SK-N-SH treated with all-trans-retinoic acid at 6 μM for 48 hours (cell line): ENCODE data around the gene TMEM229B.

Experiments
- ATAC-seq: fragments of 200-7000 bp; cut with Tn5 transposase; 3 replicates; pipeline ENCODE4 v1.9.1; 2020; ENCODE audit warnings: mild to moderate bottlenecking, moderate library complexity
- ARNTL ChIP-seq: fragments of 450-650 bp; formaldehyde crosslinking; IDR thresholded peaks from 2 replicates; pipeline ENCODE4 v1.5.0; 2020; ENCODE audit warnings: low read depth, mild to moderate bottlenecking, moderate library complexity, borderline replicate concordance
- BACH2 ChIP-seq: fragments of 250-450 bp; sonication (Bioruptor Pico); IDR thresholded peaks from 2 replicates; pipeline ENCODE4 v1.9.0; 2021; ENCODE audit warnings: mild to moderate bottlenecking, borderline replicate concordance
- CSDC2 ChIP-seq: fragments of 250-450 bp; sonication (Bioruptor Pico); IDR thresholded peaks from 2 replicates; pipeline ENCODE4 v1.5.0; 2020; ENCODE audit warnings: mild to moderate bottlenecking, moderate library complexity
- ESRRG ChIP-seq: fragments of 250-450 bp; sonication (Bioruptor Pico); IDR thresholded peaks from 2 replicates; pipeline ENCODE4 v1.6.1; 2021; ENCODE audit warnings: mild to moderate bottlenecking
- GLIS3 ChIP-seq: fragments of 250-450 bp; sonication (Bioruptor Pico); IDR thresholded peaks from 2 replicates; pipeline ENCODE4 v1.5.0; 2020; ENCODE audit warnings: mild to moderate bottlenecking, moderate library complexity
- ISL1 ChIP-seq: fragments of 250-450 bp; sonication (Bioruptor Pico); IDR thresholded peaks from 2 replicates; pipeline ENCODE4 v2.1.2; 2022; ENCODE audit warnings: mild to moderate bottlenecking, moderate library complexity
- OSR1 ChIP-seq: fragments of 250-450 bp; sonication (Bioruptor Pico); IDR thresholded peaks from 2 replicates; pipeline ENCODE4 v1.8.0; 2022; ENCODE audit warnings: moderate library complexity, mild to moderate bottlenecking, inconsistent platforms
- PPARA ChIP-seq: fragments of 250-450 bp; sonication (Bioruptor Pico); IDR thresholded peaks from 2 replicates; pipeline ENCODE4 v1.5.0; 2020; ENCODE audit warnings: mild to moderate bottlenecking, borderline replicate concordance
- RARB ChIP-seq: fragments of 250-450 bp; sonication (Bioruptor Pico); IDR thresholded peaks from 2 replicates; pipeline ENCODE4 v1.8.0; 2021; ENCODE audit warnings: mild to moderate bottlenecking, moderate library complexity
- TCF4 ChIP-seq: fragments of 250-450 bp; sonication (Bioruptor Pico); IDR thresholded peaks from 2 replicates; pipeline ENCODE4 v1.8.0; 2021; ENCODE audit warnings: mild to moderate bottlenecking, moderate library complexity, borderline replicate concordance
- TOX ChIP-seq: fragments of 250-450 bp; sonication (Bioruptor Pico); IDR thresholded peaks from 2 replicates; pipeline ENCODE4 v1.8.0; 2021; ENCODE audit warnings: mild to moderate bottlenecking, moderate library complexity, borderline replicate concordance
- ZC3H10 ChIP-seq: fragments of 250-450 bp; sonication (Bioruptor Pico); IDR thresholded peaks from 2 replicates; pipeline ENCODE4 v1.5.1; 2021; ENCODE audit warnings: mild to moderate bottlenecking, moderate library complexity
- ZFP3 ChIP-seq: fragments of 250-450 bp; sonication (Bioruptor Pico); IDR thresholded peaks from 2 replicates; pipeline ENCODE4 v1.5.0; 2020; ENCODE audit warnings: mild to moderate bottlenecking, moderate library complexity
- ZNF565 ChIP-seq: fragments of 450-650 bp; formaldehyde crosslinking; conservative IDR thresholded peaks from 2 replicates; pipeline ENCODE4 v1.5.0; 2020; ENCODE audit warnings: low read depth, mild to moderate bottlenecking, moderate library complexity
- ZNF70 ChIP-seq: fragments of 450-650 bp; formaldehyde crosslinking; IDR thresholded peaks from 2 replicates; pipeline ENCODE4 v1.5.0; 2020; ENCODE audit warnings: mild to moderate bottlenecking, moderate library complexity
- ZNF8 ChIP-seq: fragments of 450-650 bp; formaldehyde crosslinking; IDR thresholded peaks from 2 replicates; pipeline ENCODE4 v1.5.0; 2020; ENCODE audit warnings: mild to moderate bottlenecking, moderate library complexity
- TF ChIP-seq, protein P1 (sequence below): fragments of 250-450 bp; sonication (Bioruptor Pico); IDR thresholded peaks from 2 replicates; pipeline ENCODE4 v1.5.1; 2021; ENCODE audit warnings: mild to moderate bottlenecking, moderate library complexity
- TF ChIP-seq, protein P2 (sequence below): fragments of 250-450 bp; sonication (Bioruptor Pico); IDR thresholded peaks from 2 replicates; pipeline ENCODE4 v1.5.1; 2020; ENCODE audit warnings: low read depth, mild to moderate bottlenecking, moderate library complexity
- TF ChIP-seq, protein P3 (sequence below): fragments of 250-450 bp; sonication (Bioruptor Pico); IDR thresholded peaks from 2 replicates; pipeline ENCODE4 v1.8.0; 2021; ENCODE audit warnings: low read depth, mild to moderate bottlenecking, moderate library complexity, borderline replicate concordance
- TF ChIP-seq, protein P4 (sequence below): fragments of 250-450 bp; sonication (Bioruptor Pico); IDR thresholded peaks from 2 replicates; pipeline ENCODE4 v1.8.0; 2020; ENCODE audit warnings: mild to moderate bottlenecking, moderate library complexity, borderline replicate concordance

The TMEM229B gene

DNA sequence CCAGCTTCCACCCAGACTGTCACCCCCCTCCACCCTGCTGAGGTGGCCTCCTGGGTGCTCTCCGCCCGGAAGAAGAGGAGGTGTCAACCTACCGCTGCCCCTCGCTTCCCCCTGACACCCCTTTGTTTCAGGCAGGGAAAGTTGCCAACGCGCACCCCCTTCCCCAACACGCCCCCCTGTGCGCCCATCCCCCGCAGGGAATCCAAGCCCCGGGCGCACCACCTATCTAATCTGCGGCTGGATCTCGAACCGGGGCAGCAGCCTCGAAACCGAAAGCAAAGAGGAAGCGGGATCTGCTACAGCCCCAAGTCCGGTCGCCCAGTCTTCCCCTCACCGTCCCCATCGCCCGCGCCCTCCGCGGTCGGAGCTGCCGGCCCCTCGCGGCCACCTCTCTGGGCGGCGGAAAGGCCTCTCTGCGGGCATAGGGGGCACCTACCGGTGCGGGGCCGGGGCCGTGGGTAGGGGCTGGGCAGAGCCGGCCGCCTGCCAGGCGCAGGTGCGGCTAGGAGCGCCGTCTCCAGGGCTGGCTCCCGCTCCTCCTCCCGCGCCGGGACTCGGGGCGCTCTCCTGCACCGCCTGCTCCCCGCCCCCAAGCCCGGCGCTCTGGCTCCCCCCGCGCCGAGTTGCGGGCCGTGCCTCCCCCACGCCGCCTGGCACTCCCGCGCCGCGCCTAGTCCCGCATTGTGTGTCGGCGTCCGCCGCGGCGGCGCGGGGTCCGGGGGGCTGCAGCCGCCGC, 26.3 kb upstream of the TMEM229B start:
- ATAC-seq, result peak; percentile 75
- no peak for TF ChIP-seq ZNF70
- TF ChIP-seq RARB (CRISPR knock-in tag), result no peak
- no peak for TF ChIP-seq ZNF565

DNA sequence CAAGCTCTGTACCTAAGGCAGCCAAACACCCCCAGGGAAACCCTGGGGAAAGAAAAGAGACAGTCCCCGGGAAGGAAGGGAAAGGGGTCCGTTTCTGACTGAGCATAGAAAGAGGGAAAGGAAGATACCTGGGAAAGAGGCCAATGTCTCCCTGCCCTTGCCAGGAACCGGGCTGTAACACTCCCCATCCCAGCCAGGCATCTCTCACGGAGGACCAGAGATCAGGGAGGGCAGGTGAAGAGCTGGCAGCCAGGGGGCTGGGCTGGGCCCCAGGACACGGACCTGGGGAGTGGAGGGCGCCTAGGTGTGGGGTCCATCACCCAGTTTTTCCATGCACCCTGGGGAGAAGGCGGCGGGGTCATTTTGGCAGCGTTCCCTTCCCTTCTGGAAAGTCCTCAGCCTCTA, 25.7 kb upstream of the TMEM229B start:
- TF ChIP-seq TCF4 (CRISPR knock-in tag) (no peak), ARNTL (CRISPR knock-in tag) (no peak), GLIS3 (CRISPR knock-in tag) (no peak), ESRRG (CRISPR knock-in tag) (no peak), ZNF565 (no peak), ZNF70 (no peak), PPARA (no peak)
- TF ChIP-seq, protein P1, sequence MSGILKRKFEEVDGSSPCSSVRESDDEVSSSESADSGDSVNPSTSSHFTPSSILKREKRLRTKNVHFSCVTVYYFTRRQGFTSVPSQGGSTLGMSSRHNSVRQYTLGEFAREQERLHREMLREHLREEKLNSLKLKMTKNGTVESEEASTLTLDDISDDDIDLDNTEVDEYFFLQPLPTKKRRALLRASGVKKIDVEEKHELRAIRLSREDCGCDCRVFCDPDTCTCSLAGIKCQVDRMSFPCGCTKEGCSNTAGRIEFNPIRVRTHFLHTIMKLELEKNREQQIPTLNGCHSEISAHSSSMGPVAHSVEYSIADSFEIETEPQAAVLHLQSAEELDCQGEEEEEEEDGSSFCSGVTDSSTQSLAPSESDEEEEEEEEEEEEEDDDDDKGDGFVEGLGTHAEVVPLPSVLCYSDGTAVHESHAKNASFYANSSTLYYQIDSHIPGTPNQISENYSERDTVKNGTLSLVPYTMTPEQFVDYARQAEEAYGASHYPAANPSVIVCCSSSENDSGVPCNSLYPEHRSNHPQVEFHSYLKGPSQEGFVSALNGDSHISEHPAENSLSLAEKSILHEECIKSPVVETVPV (CRISPR knock-in tag), result no peak
- TF ChIP-seq, protein P2, sequence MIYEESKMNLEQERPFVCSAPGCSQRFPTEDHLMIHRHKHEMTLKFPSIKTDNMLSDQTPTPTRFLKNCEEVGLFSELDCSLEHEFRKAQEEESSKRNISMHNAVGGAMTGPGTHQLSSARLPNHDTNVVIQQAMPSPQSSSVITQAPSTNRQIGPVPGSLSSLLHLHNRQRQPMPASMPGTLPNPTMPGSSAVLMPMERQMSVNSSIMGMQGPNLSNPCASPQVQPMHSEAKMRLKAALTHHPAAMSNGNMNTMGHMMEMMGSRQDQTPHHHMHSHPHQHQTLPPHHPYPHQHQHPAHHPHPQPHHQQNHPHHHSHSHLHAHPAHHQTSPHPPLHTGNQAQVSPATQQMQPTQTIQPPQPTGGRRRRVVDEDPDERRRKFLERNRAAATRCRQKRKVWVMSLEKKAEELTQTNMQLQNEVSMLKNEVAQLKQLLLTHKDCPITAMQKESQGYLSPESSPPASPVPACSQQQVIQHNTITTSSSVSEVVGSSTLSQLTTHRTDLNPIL (CRISPR knock-in tag), result no peak
- peak; percentile 16; the same call in 2 of the 3 replicates for ATAC-seq

DNA sequence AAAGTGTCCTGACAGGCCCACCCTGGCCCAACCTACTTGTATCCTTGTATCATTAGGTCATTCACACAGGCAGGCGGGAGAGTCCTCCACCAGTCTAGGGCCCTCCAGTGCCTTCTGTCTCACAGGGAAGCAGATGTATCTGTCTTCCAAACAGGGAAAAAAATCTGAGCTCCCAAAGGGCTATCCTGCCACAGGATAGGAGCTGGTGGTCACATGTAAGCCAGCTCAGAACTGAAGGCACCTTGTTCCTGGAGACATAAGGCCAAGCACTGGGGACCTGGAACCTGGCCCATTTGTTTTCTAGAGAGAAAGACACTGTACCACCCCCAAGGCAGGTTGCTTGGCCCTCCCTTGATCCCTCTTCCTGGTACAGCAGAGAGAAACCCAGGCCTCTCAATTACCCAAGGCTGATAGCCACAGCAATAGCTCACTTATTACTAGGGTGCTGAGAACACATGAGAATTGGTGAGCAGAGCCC, 25.1 kb upstream of the TMEM229B start:
- ATAC-seq, result peak; percentile 13; the same call in 1 of the 3 replicates
- TF ChIP-seq PPARA, result no peak
- TF ChIP-seq TCF4 (CRISPR knock-in tag), result no peak
- TF ChIP-seq, protein P3, sequence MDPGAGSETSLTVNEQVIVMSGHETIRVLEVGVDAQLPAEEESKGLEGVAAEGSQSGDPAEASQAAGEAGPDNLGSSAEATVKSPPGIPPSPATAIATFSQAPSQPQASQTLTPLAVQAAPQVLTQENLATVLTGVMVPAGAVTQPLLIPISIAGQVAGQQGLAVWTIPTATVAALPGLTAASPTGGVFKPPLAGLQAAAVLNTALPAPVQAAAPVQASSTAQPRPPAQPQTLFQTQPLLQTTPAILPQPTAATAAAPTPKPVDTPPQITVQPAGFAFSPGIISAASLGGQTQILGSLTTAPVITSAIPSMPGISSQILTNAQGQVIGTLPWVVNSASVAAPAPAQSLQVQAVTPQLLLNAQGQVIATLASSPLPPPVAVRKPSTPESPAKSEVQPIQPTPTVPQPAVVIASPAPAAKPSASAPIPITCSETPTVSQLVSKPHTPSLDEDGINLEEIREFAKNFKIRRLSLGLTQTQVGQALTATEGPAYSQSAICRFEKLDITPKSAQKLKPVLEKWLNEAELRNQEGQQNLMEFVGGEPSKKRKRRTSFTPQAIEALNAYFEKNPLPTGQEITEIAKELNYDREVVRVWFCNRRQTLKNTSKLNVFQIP (CRISPR knock-in tag), result no peak
- TF ChIP-seq, protein P1 (CRISPR knock-in tag), result no peak
- no peak for TF ChIP-seq ISL1
- TF ChIP-seq OSR1 (CRISPR knock-in tag), result no peak
- no peak for TF ChIP-seq ZNF70
- TF ChIP-seq, protein P4, sequence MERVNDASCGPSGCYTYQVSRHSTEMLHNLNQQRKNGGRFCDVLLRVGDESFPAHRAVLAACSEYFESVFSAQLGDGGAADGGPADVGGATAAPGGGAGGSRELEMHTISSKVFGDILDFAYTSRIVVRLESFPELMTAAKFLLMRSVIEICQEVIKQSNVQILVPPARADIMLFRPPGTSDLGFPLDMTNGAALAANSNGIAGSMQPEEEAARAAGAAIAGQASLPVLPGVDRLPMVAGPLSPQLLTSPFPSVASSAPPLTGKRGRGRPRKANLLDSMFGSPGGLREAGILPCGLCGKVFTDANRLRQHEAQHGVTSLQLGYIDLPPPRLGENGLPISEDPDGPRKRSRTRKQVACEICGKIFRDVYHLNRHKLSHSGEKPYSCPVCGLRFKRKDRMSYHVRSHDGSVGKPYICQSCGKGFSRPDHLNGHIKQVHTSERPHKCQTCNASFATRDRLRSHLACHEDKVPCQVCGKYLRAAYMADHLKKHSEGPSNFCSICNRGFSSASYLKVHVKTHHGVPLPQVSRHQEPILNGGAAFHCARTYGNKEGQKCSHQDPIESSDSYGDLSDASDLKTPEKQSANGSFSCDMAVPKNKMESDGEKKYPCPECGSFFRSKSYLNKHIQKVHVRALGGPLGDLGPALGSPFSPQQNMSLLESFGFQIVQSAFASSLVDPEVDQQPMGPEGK (CRISPR knock-in tag), result no peak
- TF ChIP-seq GLIS3 (CRISPR knock-in tag), result no peak
- TF ChIP-seq CSDC2, result no peak
- no peak for TF ChIP-seq ZNF565
- no peak for TF ChIP-seq RARB (CRISPR knock-in tag)
- TF ChIP-seq TOX, result no peak
- TF ChIP-seq BACH2 (CRISPR knock-in tag), result no peak
- TF ChIP-seq ZNF8, result no peak
- no peak for TF ChIP-seq ZC3H10
- no peak for TF ChIP-seq ZFP3 (CRISPR knock-in tag)
- TF ChIP-seq, protein P2 (CRISPR knock-in tag), result no peak
- TF ChIP-seq ESRRG (CRISPR knock-in tag), result no peak
